Osteoblast (primary cell): Measurements from ENCODE around the gene SMARCA2. TPM values are rescaled to one million over a fixed set of nuclear protein-coding genes. Genes with fewer than 3 reads are reported as not detected.

Experiments
- DNase-seq: peaks from one replicate; pipeline ENCODE4 v3.0.0; 2011; ENCODE audit warnings: low spot score, mixed read lengths; ENCODE audit not compliant: insufficient read length; ENCODE audit errors: missing footprints
- H2AFZ ChIP-seq: 2 replicates; pipeline ENCODE4 v1.6.0; 2011; ENCODE audit warnings: mild to moderate bottlenecking, low read length
- H3K27ac ChIP-seq: 2 replicates; pipeline ENCODE4 v1.5.1; 2011; ENCODE audit warnings: mild to moderate bottlenecking, low read depth, low read length, moderate library complexity
- H3K27me3 ChIP-seq: 2 replicates; pipeline ENCODE4 v1.6.0; 2012; ENCODE audit warnings: mild to moderate bottlenecking, control low read depth, inconsistent platforms, low read length, moderate library complexity; ENCODE audit not compliant: insufficient read depth
- H3K36me3 ChIP-seq: 2 replicates; pipeline ENCODE4 v1.5.1; 2011; ENCODE audit warnings: mild to moderate bottlenecking, low read length, control low read depth, moderate library complexity; ENCODE audit not compliant: insufficient read depth
- H3K4me1 ChIP-seq: 2 replicates; pipeline ENCODE4 v1.5.1; 2011; ENCODE audit warnings: mild to moderate bottlenecking, low read length, control low read depth, moderate library complexity; ENCODE audit not compliant: insufficient read depth
- H3K4me2 ChIP-seq: 2 replicates; pipeline ENCODE4 v1.6.0; 2011; ENCODE audit warnings: mild to moderate bottlenecking, low read length; ENCODE audit not compliant: insufficient read depth
- H3K4me3 ChIP-seq: fragments of 200-600 bp; sonication (generic); 3 replicates; pipeline ENCODE4 v1.5.1; 2012; ENCODE audit warnings: mild to moderate bottlenecking, low read length, inconsistent platforms; ENCODE audit not compliant: insufficient read depth
- H3K79me2 ChIP-seq: 2 replicates; pipeline ENCODE4 v1.6.0; 2012; ENCODE audit warnings: mild to moderate bottlenecking, low read length, control low read depth, inconsistent platforms; ENCODE audit not compliant: insufficient read depth
- H3K9me3 ChIP-seq: 2 replicates; pipeline ENCODE4 v1.5.1; 2011; ENCODE audit warnings: low read depth, low read length, control low read depth
- H4K20me1 ChIP-seq: 2 replicates; pipeline ENCODE4 v1.6.0; 2012; ENCODE audit warnings: mild to moderate bottlenecking, low read length, control low read depth; ENCODE audit not compliant: insufficient read depth
- CTCF ChIP-seq: IDR thresholded peaks from 2 replicates; pipeline ENCODE4 v1.5.1; 2011; ENCODE audit warnings: mild to moderate bottlenecking, low read depth, low read length, moderate library complexity; ENCODE audit errors: extremely low read depth
- total RNA-seq: library from RNA; depleted of rRNA; stranded (reverse); fragments of >200 nt; gene quantifications from 2 replicates; pipeline ENCODE4 v1.2.3, GENCODE V29; 2012

SMARCA2 gene
- total RNA-seq, 1 donor = 101 TPM

GRCh38 chr9:2050236-2050635, 35.1 kb downstream of the SMARCA2 start:
- Histone ChIP-seq H3K4me3 (no peak overlapping the region), H3K79me2 (peaks cover 3% of the 10 kb centered on the region), H3K9me3 (no peaks in the 10 kb centered on the region), H3K4me1 (peaks cover 22% of the 10 kb centered on the region), H2AFZ (no peak overlapping the region), H3K36me3 (peaks cover 2% of the 10 kb centered on the region), H3K4me2 (no peak overlapping the region), H3K27me3 (no peaks in the 10 kb centered on the region), H4K20me1 (no peaks in the 10 kb centered on the region), H3K27ac (no peak overlapping the region)
- no peak for TF ChIP-seq CTCF
- no peak for DNase-seq

DNA sequence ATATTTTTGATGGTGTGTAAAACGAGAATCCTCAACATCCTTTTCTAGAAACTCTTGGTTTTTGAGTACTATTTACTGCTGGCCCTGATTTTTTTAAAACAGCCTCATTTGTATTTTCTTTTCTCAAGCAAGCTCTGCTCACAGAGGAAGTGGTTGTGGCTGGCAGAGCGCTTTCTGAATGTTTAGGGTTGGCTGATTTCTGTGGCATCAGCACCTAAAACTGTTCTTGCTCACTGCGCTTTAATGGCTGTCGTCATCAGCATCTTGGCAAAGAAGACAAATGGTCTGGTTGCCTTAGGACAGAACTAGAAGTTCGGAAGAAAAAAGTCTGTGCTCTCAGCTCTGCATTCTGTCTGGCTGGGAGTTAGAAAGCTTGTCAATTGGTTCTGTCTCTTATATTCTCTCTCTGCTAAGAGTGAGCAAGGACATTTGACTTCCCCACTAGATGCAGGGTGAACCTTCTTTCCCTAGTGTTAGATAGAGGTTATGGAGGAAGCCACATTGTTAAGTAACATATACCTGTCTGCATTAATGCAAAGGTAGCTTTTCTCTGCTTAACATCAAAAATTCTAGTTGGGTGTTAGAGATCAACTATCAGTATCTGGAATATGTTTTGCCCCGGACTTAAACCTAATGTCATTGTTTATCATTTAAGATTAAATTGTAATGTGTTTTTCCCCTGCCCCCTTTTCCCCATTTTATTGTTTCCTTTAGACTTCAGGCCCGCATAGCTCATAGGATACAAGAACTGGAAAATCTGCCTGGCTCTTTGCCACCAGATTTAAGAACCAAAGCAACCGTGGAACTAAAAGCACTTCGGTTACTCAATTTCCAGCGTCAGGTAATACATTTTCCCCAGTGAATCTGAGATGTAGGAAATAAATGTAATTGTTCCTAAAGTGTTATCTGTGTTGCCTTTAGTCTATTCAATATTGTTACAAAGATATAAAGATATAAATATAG, 39.0 kb downstream of the SMARCA2 start:
- DNase-seq = no peak
- Histone ChIP-seq H3K4me2 (peak overlapping the region; percentile 66), H3K79me2 (peaks cover 3% of the 10 kb centered on the region), H3K4me1 (peaks cover 31% of the 10 kb centered on the region), H3K4me3 (peak overlapping the region; percentile 29), H2AFZ (peak overlapping the region; percentile 19), H3K9me3 (no peaks in the 10 kb centered on the region), H3K27ac (peak overlapping the region; percentile 80), H3K27me3 (no peaks in the 10 kb centered on the region), H4K20me1 (no peaks in the 10 kb centered on the region), H3K36me3 (peaks cover 17% of the 10 kb centered on the region)
- no peak for TF ChIP-seq CTCF

DNA sequence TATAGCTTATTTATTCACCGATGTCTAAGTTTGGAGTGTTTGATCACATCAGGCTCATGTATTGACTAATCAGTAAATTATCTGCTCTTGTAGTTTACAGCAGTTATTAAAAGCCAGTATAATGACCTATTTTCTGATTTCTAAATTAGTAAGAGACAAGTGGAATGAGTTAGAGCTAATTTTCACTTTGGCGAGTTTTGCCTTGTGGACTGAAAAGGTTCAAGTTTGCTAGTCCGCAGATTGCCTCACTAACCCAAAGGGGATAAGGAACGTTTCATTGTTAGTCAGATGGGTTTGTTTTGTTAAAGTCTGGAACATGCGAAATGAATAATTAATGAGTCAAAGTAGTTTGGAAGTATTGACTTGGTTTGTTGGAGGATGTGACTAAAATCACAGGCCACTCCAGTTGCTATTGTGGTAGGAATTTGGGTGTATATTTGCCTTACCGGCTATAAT, 40.1 kb downstream of the SMARCA2 start:
- TF ChIP-seq CTCF = no peak
- peak overlapping the region; percentile 8 for H2AFZ ChIP-seq
- peak overlapping the region; percentile 50 for H3K4me2 ChIP-seq
- peak overlapping the region; percentile 80 for H3K27ac ChIP-seq
- no peaks in the 10 kb centered on the region for H3K27me3 ChIP-seq
- no peaks in the 10 kb centered on the region for H3K9me3 ChIP-seq
- peaks cover 20% of the 10 kb centered on the region for H3K36me3 ChIP-seq
- peak; percentile 77 for DNase-seq
- H4K20me1 ChIP-seq = no peaks in the 10 kb centered on the region
- peaks cover 33% of the 10 kb centered on the region for H3K4me1 ChIP-seq
- H3K4me3 ChIP-seq = no peak overlapping the region
- H3K79me2 ChIP-seq = peaks cover 3% of the 10 kb centered on the region

GRCh38 chr9:2059274-2059929, 44.3 kb downstream of the SMARCA2 start:
- Histone ChIP-seq H3K4me2 (peak overlapping the region; percentile 27), H3K36me3 (peaks cover 45% of the 10 kb centered on the region), H2AFZ (no peak overlapping the region), H3K4me1 (peaks cover 19% of the 10 kb centered on the region), H3K4me3 (no peak overlapping the region), H3K9me3 (no peaks in the 10 kb centered on the region), H3K27ac (no peak overlapping the region), H3K79me2 (no peaks in the 10 kb centered on the region), H3K27me3 (no peaks in the 10 kb centered on the region), H4K20me1 (no peaks in the 10 kb centered on the region)
- no peak for DNase-seq
- TF ChIP-seq CTCF = no peak
